Stomach smooth muscle (tissue), 2 donors: ENCODE data around the gene FAM168A.

ENCODE experiments used
- H3K27ac ChIP-seq: one replicate; pipeline ENCODE4 v1.7.0; 2013; ENCODE audit warnings: mild to moderate bottlenecking, low read length, inconsistent platforms
- H3K27me3 ChIP-seq, 2 donors: one replicate each; pipeline ENCODE4 v1.7.0; 2013; ENCODE audit warnings: low read length in 2 of 2; ENCODE audit not compliant: insufficient read depth in 2 of 2, control insufficient read depth in 1 of 2
- H3K36me3 ChIP-seq, 2 donors: one replicate each; pipeline ENCODE4 v1.7.0; 2013; ENCODE audit warnings: low read length in 2 of 2; ENCODE audit not compliant: control insufficient read depth in 2 of 2, insufficient read depth in 2 of 2
- H3K4me1 ChIP-seq: one replicate; pipeline ENCODE4 v1.7.0; 2013; ENCODE audit warnings: low read length; ENCODE audit not compliant: control insufficient read depth, insufficient read depth
- H3K4me3 ChIP-seq, 2 donors: one replicate each; pipeline ENCODE4 v1.7.0; 2013; ENCODE audit warnings: low read length in 2 of 2
- H3K9ac ChIP-seq, 2 donors: one replicate each; pipeline ENCODE4 v1.7.0; 2013; ENCODE audit warnings: low read length in 2 of 2, mild to moderate bottlenecking in 1 of 2
- H3K9me3 ChIP-seq, 2 donors: one replicate each; pipeline ENCODE4 v1.7.0; 2013; ENCODE audit warnings: low read length in 2 of 2; ENCODE audit not compliant: control insufficient read depth in 2 of 2
- donor health status: healthy.
- donor health status: Pancreatic carcinoma.

FAM168A gene

GRCh38 chr11:73536961-73537360 lies 61.0 kb downstream of the FAM168A start:
- no peak overlapping the region for H3K9ac ChIP-seq
- H3K9me3 ChIP-seq: no peaks in the 10 kb centered on the region
- H3K4me3 ChIP-seq: no peak overlapping the region
- H3K27me3 ChIP-seq: no peaks in the 10 kb centered on the region
- H3K4me1 ChIP-seq: no peaks in the 10 kb centered on the region
- H3K36me3 ChIP-seq: peaks cover 0 to 2% of the 10 kb centered on the region in 2 donors
- H3K27ac ChIP-seq: no peak overlapping the region

DNA sequence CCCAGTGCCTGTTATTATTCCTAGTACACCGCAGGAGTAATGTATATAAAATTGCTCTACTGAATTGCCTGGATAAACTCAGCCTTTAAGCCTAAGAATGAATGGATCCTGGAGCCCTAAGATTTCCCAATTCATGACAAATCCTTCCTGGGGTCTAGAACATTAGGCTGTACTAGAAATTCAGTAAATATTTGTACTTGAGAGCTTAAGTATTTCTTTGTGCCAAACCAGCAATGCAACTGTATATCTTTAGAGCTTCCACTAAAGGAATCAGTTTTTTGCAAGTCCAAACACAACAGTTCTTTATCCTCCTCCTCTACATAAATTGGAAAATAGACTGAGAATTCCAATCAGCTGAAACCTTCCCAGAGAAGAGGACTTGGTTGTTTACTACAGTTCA lies 65.6 kb downstream of the FAM168A start:
- H3K27ac ChIP-seq: no peak overlapping the region
- no peaks in the 10 kb centered on the region for H3K9me3 ChIP-seq
- no peak overlapping the region for H3K4me3 ChIP-seq
- H3K27me3 ChIP-seq: no peaks in the 10 kb centered on the region
- H3K36me3 ChIP-seq: no peaks in the 10 kb centered on the region
- peaks cover 4% of the 10 kb centered on the region for H3K4me1 ChIP-seq
- no peak overlapping the region for H3K9ac ChIP-seq

GRCh38 chr11:73531386-73531785 lies 66.5 kb downstream of the FAM168A start:
- Histone ChIP-seq H3K4me3 (no peak overlapping the region), H3K4me1 (peaks cover 4% of the 10 kb centered on the region), H3K27me3 (no peaks in the 10 kb centered on the region), H3K36me3 (no peaks in the 10 kb centered on the region), H3K27ac (no peak overlapping the region), H3K9me3 (no peaks in the 10 kb centered on the region), H3K9ac (no peak overlapping the region)

DNA sequence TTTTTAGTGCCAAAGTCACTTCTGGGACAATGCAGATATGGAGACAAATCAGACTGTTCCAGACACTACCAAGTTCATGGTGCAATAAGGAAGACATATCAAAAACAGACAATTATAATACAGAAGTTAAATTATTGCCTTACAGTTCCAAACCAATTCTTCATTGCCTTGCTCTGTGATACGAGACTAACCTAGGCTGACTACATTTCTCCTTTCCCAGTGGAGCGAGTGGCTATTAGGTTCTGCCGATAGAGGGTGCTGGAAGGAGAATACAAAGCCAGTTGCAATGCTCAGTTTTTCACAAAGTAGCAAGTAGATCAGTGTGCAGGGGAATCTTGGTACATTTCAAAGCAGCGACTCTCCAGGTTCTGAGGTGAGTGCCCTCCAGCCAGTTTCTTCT lies 67.8 kb downstream of the FAM168A start:
- Histone ChIP-seq H3K9me3 (no peaks in the 10 kb centered on the region), H3K27ac (no peak overlapping the region), H3K4me1 (peaks cover 4% of the 10 kb centered on the region), H3K36me3 (no peaks in the 10 kb centered on the region), H3K9ac (no peak overlapping the region), H3K4me3 (no peak overlapping the region), H3K27me3 (no peaks in the 10 kb centered on the region)

DNA sequence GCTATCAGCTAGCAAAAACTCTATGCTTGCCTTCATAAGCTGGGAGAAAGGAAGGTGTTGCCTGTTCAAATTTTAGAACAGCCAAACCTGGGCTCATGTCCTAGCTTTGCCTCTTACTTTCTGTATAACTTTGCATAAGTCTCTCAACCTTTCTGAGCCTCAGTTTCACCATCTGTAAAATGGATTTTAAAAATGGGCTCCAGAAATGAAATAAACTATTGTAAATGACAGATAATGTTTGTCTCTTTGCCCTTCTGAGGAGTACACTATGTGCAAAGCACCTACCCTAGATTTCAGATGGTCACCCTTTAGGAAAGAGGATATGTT lies 68.7 kb downstream of the FAM168A start:
- Histone ChIP-seq H3K4me3 (no peak overlapping the region), H3K9me3 (no peaks in the 10 kb centered on the region), H3K9ac (no peak overlapping the region), H3K27ac (no peak overlapping the region), H3K36me3 (no peaks in the 10 kb centered on the region), H3K4me1 (peaks cover 4% of the 10 kb centered on the region), H3K27me3 (no peaks in the 10 kb centered on the region)

- H3K4me3 ChIP-seq: peak overlapping the region; percentile 56 to 65
- no peaks in the 10 kb centered on the region for H3K27me3 ChIP-seq
- no peaks in the 10 kb centered on the region for H3K36me3 ChIP-seq
- H3K9ac ChIP-seq: peak overlapping the region; percentile 3 to 58
- peaks cover 4% of the 10 kb centered on the region for H3K4me1 ChIP-seq
- H3K9me3 ChIP-seq: no peaks in the 10 kb centered on the region
- no peak overlapping the region for H3K27ac ChIP-seq
These were observed 69.3 kb downstream of the FAM168A start for GRCh38 chr11:73528483-73529203.

GRCh38 chr11:73528013-73528412 lies 69.9 kb downstream of the FAM168A start:
- H3K4me1 ChIP-seq: peaks cover 4% of the 10 kb centered on the region
- no peaks in the 10 kb centered on the region for H3K9me3 ChIP-seq
- H3K27ac ChIP-seq: no peak overlapping the region
- no peaks in the 10 kb centered on the region for H3K36me3 ChIP-seq
- H3K27me3 ChIP-seq: no peaks in the 10 kb centered on the region
- H3K4me3 ChIP-seq: no peak overlapping the region
- no peak overlapping the region for H3K9ac ChIP-seq

DNA sequence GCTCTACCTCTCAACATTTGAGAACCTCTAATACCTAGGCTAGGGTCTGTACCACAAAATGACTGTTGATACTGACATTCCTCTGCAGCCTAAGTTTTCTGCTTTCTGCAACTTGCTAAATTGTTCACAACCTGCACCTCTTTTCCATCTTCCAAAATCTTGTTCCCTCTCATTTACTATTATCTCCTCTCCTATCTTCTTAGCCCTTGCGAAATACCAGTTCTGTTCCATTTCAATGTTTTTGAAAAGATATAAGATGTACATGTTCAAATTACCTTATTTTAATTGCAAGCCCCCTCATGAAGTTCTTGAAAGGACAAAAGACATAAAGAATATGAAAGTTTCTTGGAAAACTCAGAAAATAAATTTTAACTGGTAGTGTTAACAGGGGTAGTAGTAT lies 72.3 kb downstream of the FAM168A start:
- Histone ChIP-seq H3K27ac (no peak overlapping the region), H3K9ac (no peak overlapping the region), H3K9me3 (no peaks in the 10 kb centered on the region), H3K4me3 (no peak overlapping the region), H3K4me1 (peaks cover 4% of the 10 kb centered on the region), H3K27me3 (no peaks in the 10 kb centered on the region), H3K36me3 (no peaks in the 10 kb centered on the region)

GRCh38 chr11:73524774-73525173 lies 73.1 kb downstream of the FAM168A start:
- Histone ChIP-seq H3K9me3 (no peaks in the 10 kb centered on the region), H3K36me3 (no peaks in the 10 kb centered on the region), H3K27ac (no peak overlapping the region), H3K27me3 (no peaks in the 10 kb centered on the region), H3K4me1 (peaks cover 4% of the 10 kb centered on the region), H3K4me3 (no peak overlapping the region), H3K9ac (no peak overlapping the region)

- no peaks in the 10 kb centered on the region for H3K27me3 ChIP-seq
- no peak overlapping the region for H3K4me3 ChIP-seq
- H3K27ac ChIP-seq: no peak overlapping the region
- H3K9ac ChIP-seq: no peak overlapping the region
- no peaks in the 10 kb centered on the region for H3K36me3 ChIP-seq
- no peaks in the 10 kb centered on the region for H3K9me3 ChIP-seq
- H3K4me1 ChIP-seq: no peaks in the 10 kb centered on the region
These were observed 76.3 kb downstream of the FAM168A start for GRCh38 chr11:73521621-73522020.

DNA sequence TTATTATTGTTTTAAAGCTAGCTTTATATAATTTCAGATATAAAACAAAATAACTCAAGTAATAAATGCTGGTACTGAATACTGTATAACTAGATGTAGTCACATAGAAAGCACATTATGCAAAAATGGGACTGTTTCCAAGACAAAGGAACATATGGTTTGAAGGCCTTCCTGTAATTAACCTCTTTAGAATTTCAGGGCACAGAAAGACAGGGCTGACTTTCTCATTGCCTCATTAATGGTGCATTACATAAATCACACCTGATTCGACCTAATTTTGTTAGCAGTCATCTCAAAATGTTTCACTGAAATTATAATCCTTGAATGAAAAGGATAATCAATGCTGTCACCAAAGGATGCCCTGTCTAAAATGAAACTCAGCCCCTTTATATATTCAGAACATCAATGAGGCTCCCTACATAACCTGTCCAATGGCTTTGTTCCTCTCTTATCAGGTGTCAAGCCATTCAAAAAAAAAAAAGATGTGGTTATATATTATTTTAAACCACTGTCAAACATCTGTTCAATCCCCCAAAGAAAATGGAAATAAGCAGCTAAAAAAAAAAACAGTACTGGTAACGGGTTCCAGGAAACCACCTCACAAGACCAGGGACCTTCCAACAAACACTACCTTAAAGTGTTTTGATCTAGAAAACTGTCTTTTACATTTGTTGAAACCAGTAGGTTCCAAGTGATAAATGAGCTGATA lies 77.4 kb downstream of the FAM168A start:
- H3K4me3 ChIP-seq: no peak overlapping the region
- H3K9me3 ChIP-seq: no peaks in the 10 kb centered on the region
- no peaks in the 10 kb centered on the region for H3K27me3 ChIP-seq
- no peaks in the 10 kb centered on the region for H3K4me1 ChIP-seq
- H3K9ac ChIP-seq: no peak overlapping the region
- H3K36me3 ChIP-seq: no peaks in the 10 kb centered on the region
- H3K27ac ChIP-seq: no peak overlapping the region
